HEK293 (cell line): ENCODE results near the gene ESR1.

Experiments
- CTCF ChIA-PET: fragments of 350-600 bp; formaldehyde crosslinking; extraction: SDS; loops from one replicate; lab custom pipeline; 2021; ENCODE audit warnings: antibody characterized with exemption; lab: Yijun Ruan, JAX
- POLR2A ChIA-PET: fragments of 300-600 bp; formaldehyde crosslinking; extraction: SDS; loops from one replicate; lab custom pipeline; 2020; ENCODE audit warnings: antibody characterized with exemption, inconsistent platforms; lab: Yijun Ruan, JAX
- H3K27ac ChIP-seq: fragments of 200-500 bp; sonication (Bioruptor generic); 2 replicates; pipeline ENCODE4 v1.5.1; 2014; ENCODE audit warnings: low read depth, low read length, control low read depth, inconsistent platforms; ENCODE audit errors: extremely low read depth
- H3K36me3 ChIP-seq, 2 experiments: fragments of 200-500 bp in 1 of 2; sonication (Bioruptor generic) in 1 of 2; 1 replicate in 1 of 2; 2 replicates in 1 of 2; pipeline ENCODE4 v1.5.1; 2014 to 2017; ENCODE audit warnings: inconsistent platforms in 2 of 2, low read length in 2 of 2; ENCODE audit not compliant: control insufficient read depth in 2 of 2, insufficient read depth in 1 of 2
- H3K4me1 ChIP-seq: fragments of 200-500 bp; sonication (Bioruptor generic); 2 replicates; pipeline ENCODE4 v1.5.1; 2014; ENCODE audit warnings: mild to moderate bottlenecking, low read length, inconsistent platforms; ENCODE audit not compliant: control insufficient read depth, insufficient read depth
- H3K4me3 ChIP-seq: 2 replicates; pipeline ENCODE4 v1.5.1; 2011; ENCODE audit warnings: low read depth, mild to moderate bottlenecking, control low read depth, low read length, moderate library complexity
- H3K9me3 ChIP-seq: fragments of 200-500 bp; sonication (Bioruptor generic); 2 replicates; pipeline ENCODE4 v1.5.1; 2014; ENCODE audit warnings: low read depth, low read length, inconsistent platforms; ENCODE audit not compliant: control insufficient read depth, insufficient read depth
- OVOL3 ChIP-seq: fragments of 450-650 bp; formaldehyde crosslinking; IDR thresholded peaks from 2 replicates; pipeline ENCODE4 v1.5.1; 2016; ENCODE audit warnings: missing biosample characterization, missing genetic modification characterization
- PRDM4 ChIP-seq: fragments of 450-650 bp; formaldehyde crosslinking; IDR thresholded peaks from 2 replicates; pipeline ENCODE4 v1.5.1; 2017; ENCODE audit warnings: missing biosample characterization, missing genetic modification characterization
- SCRT1 ChIP-seq: fragments of 450-650 bp; formaldehyde crosslinking; IDR thresholded peaks from 2 replicates; pipeline ENCODE4 v1.5.1; 2016; ENCODE audit warnings: missing biosample characterization, missing genetic modification characterization, borderline replicate concordance
- SETDB1 ChIP-seq: IDR thresholded peaks from one replicate; pipeline ENCODE4 v1.6.1; 2017; ENCODE audit warnings: mild to moderate bottlenecking, low read length, moderate library complexity, mixed read lengths; ENCODE audit not compliant: insufficient read length
- ZBTB11 ChIP-seq: fragments of 450-650 bp; formaldehyde crosslinking; conservative IDR thresholded peaks from 2 replicates; pipeline ENCODE4 v1.5.1; 2016; ENCODE audit warnings: low read depth, missing biosample characterization, missing genetic modification characterization
- ZNF140 ChIP-seq: fragments of 450-650 bp; formaldehyde crosslinking; IDR thresholded peaks from 2 replicates; pipeline ENCODE4 v1.5.1; 2016; ENCODE audit warnings: missing biosample characterization, missing genetic modification characterization
- ZNF148 ChIP-seq: fragments of 450-650 bp; formaldehyde crosslinking; IDR thresholded peaks from 2 replicates; pipeline ENCODE4 v1.5.0; 2017; ENCODE audit warnings: missing biosample characterization, missing genetic modification characterization, borderline replicate concordance
- ZNF416 ChIP-seq: fragments of 450-650 bp; formaldehyde crosslinking; IDR thresholded peaks from 2 replicates; pipeline ENCODE4 v1.5.1; 2016; ENCODE audit warnings: missing biosample characterization, missing genetic modification characterization
- ZNF423 ChIP-seq: fragments of 450-650 bp; formaldehyde crosslinking; IDR thresholded peaks from 2 replicates; pipeline ENCODE4 v1.5.1; 2016; ENCODE audit warnings: missing biosample characterization, missing genetic modification characterization
- ZNF530 ChIP-seq: fragments of 450-650 bp; formaldehyde crosslinking; IDR thresholded peaks from 2 replicates; pipeline ENCODE4 v1.5.1; 2016; ENCODE audit warnings: low read depth, missing biosample characterization, missing genetic modification characterization
- ZNF549 ChIP-seq: fragments of 450-650 bp; IDR thresholded peaks from 2 replicates; pipeline ENCODE4 v1.5.1; 2018; ENCODE audit warnings: missing biosample characterization, missing genetic modification characterization, mild to moderate bottlenecking, inconsistent platforms, moderate library complexity
- ZNF558 ChIP-seq: fragments of 450-650 bp; formaldehyde crosslinking; IDR thresholded peaks from 2 replicates; pipeline ENCODE4 v1.5.1; 2016; ENCODE audit warnings: missing biosample characterization, missing genetic modification characterization
- ZNF639 ChIP-seq: fragments of 450-650 bp; formaldehyde crosslinking; IDR thresholded peaks from 2 replicates; pipeline ENCODE4 v1.5.1; 2016; ENCODE audit warnings: missing biosample characterization, missing genetic modification characterization
- ZNF658 ChIP-seq: fragments of 450-650 bp; formaldehyde crosslinking; IDR thresholded peaks from 2 replicates; pipeline ENCODE4; 2016; ENCODE audit warnings: missing biosample characterization, missing genetic modification characterization
- ZNF692 ChIP-seq: fragments of 450-650 bp; formaldehyde crosslinking; IDR thresholded peaks from 2 replicates; pipeline ENCODE4 v1.5.1; 2016; ENCODE audit warnings: missing biosample characterization, missing genetic modification characterization
- ZNF747 ChIP-seq: fragments of 450-650 bp; formaldehyde crosslinking; IDR thresholded peaks from 2 replicates; pipeline ENCODE4 v1.5.1; 2016; ENCODE audit warnings: missing biosample characterization, missing genetic modification characterization
- ZXDB ChIP-seq: fragments of 450-650 bp; formaldehyde crosslinking; IDR thresholded peaks from 2 replicates; pipeline ENCODE4 v1.5.1; 2016; ENCODE audit warnings: missing biosample characterization, missing genetic modification characterization

The ESR1 gene

GRCh38 chr6:151905854-151906253 is 98.4 kb downstream of the ESR1 start:
- Histone ChIP-seq H3K27ac (no peak overlapping the region), H3K9me3 (no peaks in the 10 kb centered on the region), H3K4me3 (no peak overlapping the region), H3K36me3 (no peaks in the 10 kb centered on the region), H3K4me1 (peaks cover under 1% of the 10 kb centered on the region; the same call in 1 of the 2 replicates)
- POLR2A ChIA-PET, result no interaction called here
- TF ChIP-seq ZBTB11 (tag by site-specific recombination) (no peak), OVOL3 (tag by site-specific recombination) (no peak), ZNF530 (no peak), ZNF416 (tag by site-specific recombination) (no peak)
- CTCF ChIA-PET, result no interaction called here

GRCh38 chr6:151911401-151911800 is 103.9 kb downstream of the ESR1 start:
- no peaks in the 10 kb centered on the region for H3K4me1 ChIP-seq
- H3K27ac ChIP-seq, result no peak overlapping the region
- CTCF ChIA-PET, result no interaction called here
- no peaks in the 10 kb centered on the region for H3K36me3 ChIP-seq
- POLR2A ChIA-PET, result no interaction called here
- TF ChIP-seq ZNF140 (no peak), ZNF639 (tag by site-specific recombination) (no peak), ZNF747 (tag by site-specific recombination) (no peak), SCRT1 (tag by site-specific recombination) (no peak), ZNF658 (no peak), PRDM4 (no peak), ZNF423 (tag by site-specific recombination) (no peak), ZXDB (no peak), ZNF558 (tag by site-specific recombination) (no peak), ZNF549 (tag by site-specific recombination) (no peak), ZNF148 (no peak), SETDB1 (no peak), ZNF692 (tag by site-specific recombination) (no peak)
- no peaks in the 10 kb centered on the region for H3K9me3 ChIP-seq
- H3K4me3 ChIP-seq, result no peak overlapping the region
